Measurements from ENCODE around the gene LARP6.

- TF ChIP-seq CTCF (optimal IDR thresholded peaks at IDR 0.05 in 1 of 3, IDR thresholded peaks at IDR 0.05 in 1 of 3, conservative IDR thresholded peaks at IDR 0.05 in 1 of 3; ENCODE audit: extremely low read depth in 1 of 3, insufficient read depth in 2 of 3, low read length in 3 of 3) (no peak), EZH2 (IDR thresholded peaks at IDR 0.05; ENCODE audit: low read length) (no peak)
Observed at GRCh38 chr15:70856177-70856883, 2.4 kb upstream of the LARP6 start.

Measured in keratinocyte (primary cell).